PC-3 (cell line): ENCODE measurements around the gene B4GALT5. TPM values are rescaled to one million over a fixed set of nuclear protein-coding genes. Genes with fewer than 3 reads are reported as not detected.

Source experiments
- ATAC-seq: fragments of 200-7000 bp; cut with Tn5 transposase; 2 replicates; pipeline ENCODE4 v1.9.1; 2020; ENCODE audit warnings: mild to moderate bottlenecking, moderate library complexity
- BruUV-seq: library from RNA; stranded (reverse); fragments of 400-500 nt; replicated peaks from 2 replicates; lab custom pipeline; 2021; lab: Mats Ljungman, UMichigan
- CTCF ChIA-PET: fragments of 300-600 bp; sonication (Branson Sonifier 250); formaldehyde crosslinking; loops from one replicate; lab custom pipeline; 2022; ENCODE audit warnings: antibody characterized with exemption; lab: Charles Lee
- POLR2A ChIA-PET: fragments of 300-600 bp; sonication (Branson Sonifier 250); formaldehyde crosslinking; loops from one replicate; lab custom pipeline; 2022; ENCODE audit warnings: antibody characterized with exemption; ENCODE audit not compliant: unreplicated experiment; lab: Charles Lee
- DNase-seq: peaks from one replicate; pipeline ENCODE4 v3.0.0-alpha.2; 2015
- H2AFZ ChIP-seq: fragments of 300-600 bp; sonication (generic); 2 replicates; pipeline ENCODE4 v1.6.0; 2016; ENCODE audit warnings: antibody characterized with exemption, low read length
- H3F3A ChIP-seq: fragments of 300-600 bp; sonication (generic); one replicate; pipeline ENCODE4 v1.6.0; 2017; ENCODE audit warnings: antibody characterized with exemption, low read length, control low read depth, mild to moderate bottlenecking; ENCODE audit not compliant: unreplicated experiment
- H3K27ac ChIP-seq: fragments of 300-600 bp; sonication (generic); 2 replicates; pipeline ENCODE4 v1.5.1; 2016; ENCODE audit warnings: mild to moderate bottlenecking, low read length
- H3K27me3 ChIP-seq: fragments of 300-600 bp; sonication (generic); 2 replicates; pipeline ENCODE4 v1.6.1; 2016; ENCODE audit warnings: low read length, mixed read lengths
- H3K36me3 ChIP-seq: fragments of 300-600 bp; sonication (generic); 2 replicates; pipeline ENCODE4 v1.6.1; 2016; ENCODE audit warnings: low read depth, mixed run types, low read length, mixed read lengths
- H3K4me1 ChIP-seq: fragments of 300-600 bp; sonication (generic); 2 replicates; pipeline ENCODE4 v1.5.1; 2016; ENCODE audit warnings: low read length; ENCODE audit not compliant: insufficient read depth
- H3K4me2 ChIP-seq: fragments of 300-600 bp; sonication (generic); 2 replicates; pipeline ENCODE4 v1.6.0; 2016; ENCODE audit warnings: low read length
- H3K4me3 ChIP-seq: fragments of 300-600 bp; sonication (generic); 2 replicates; pipeline ENCODE4 v1.5.1; 2016; ENCODE audit warnings: mild to moderate bottlenecking, low read length, mixed read lengths
- H3K79me2 ChIP-seq: fragments of 300-600 bp; sonication (generic); 2 replicates; pipeline ENCODE4 v1.6.1; 2017; ENCODE audit warnings: low read length, mixed read lengths
- H3K9ac ChIP-seq: fragments of 300-600 bp; sonication (generic); 2 replicates; pipeline ENCODE4 v1.6.0; 2016; ENCODE audit warnings: mild to moderate bottlenecking, low read length
- H3K9me2 ChIP-seq: fragments of 300-600 bp; sonication (generic); replicated peaks from 2 replicates; pipeline ENCODE4 v1.6.1; 2016; ENCODE audit warnings: mixed run types, low read length, mixed read lengths
- H3K9me3 ChIP-seq: fragments of 300-600 bp; sonication (generic); 2 replicates; pipeline ENCODE4 v1.6.1; 2016; ENCODE audit warnings: low read length, mixed read lengths
- H4K20me1 ChIP-seq: fragments of 300-600 bp; sonication (generic); 2 replicates; pipeline ENCODE4 v1.6.1; 2016; ENCODE audit warnings: low read length, mixed read lengths
- EZH2 ChIP-seq: fragments of 300-600 bp; sonication (generic); IDR thresholded peaks from one replicate; pipeline ENCODE4 v1.6.1; 2017; ENCODE audit warnings: antibody characterized with exemption, mild to moderate bottlenecking, low read length; ENCODE audit not compliant: unreplicated experiment
- EZH2phosphoT487 ChIP-seq: fragments of 300-600 bp; sonication (generic); IDR thresholded peaks from 2 replicates; pipeline ENCODE4 v1.6.1; 2018; ENCODE audit warnings: mild to moderate bottlenecking, antibody characterized with exemption, low read length, borderline replicate concordance
- intact Hi-C: fragments of 100-400 bp; cut with micrococcal nuclease; formaldehyde crosslinking; loops from 2 replicates; pipeline ENCODE4 v1.9.0; 2023
- total RNA-seq: library from RNA; depleted of rRNA; stranded (reverse); fragments of >200 nt; gene quantifications from 2 replicates; pipeline ENCODE4 v1.2.3, GENCODE V29; 2014
- TF ChIP-seq, protein P1 (sequence below): fragments of 300-600 bp; sonication (generic); conservative IDR thresholded peaks from 2 replicates; pipeline ENCODE4 v1.5.1; 2017; ENCODE audit warnings: antibody characterized with exemption, low read depth, mild to moderate bottlenecking, low read length

Gene B4GALT5
- total RNA-seq, 1 experiment from 2014 or later = 18.1 TPM

DNA sequence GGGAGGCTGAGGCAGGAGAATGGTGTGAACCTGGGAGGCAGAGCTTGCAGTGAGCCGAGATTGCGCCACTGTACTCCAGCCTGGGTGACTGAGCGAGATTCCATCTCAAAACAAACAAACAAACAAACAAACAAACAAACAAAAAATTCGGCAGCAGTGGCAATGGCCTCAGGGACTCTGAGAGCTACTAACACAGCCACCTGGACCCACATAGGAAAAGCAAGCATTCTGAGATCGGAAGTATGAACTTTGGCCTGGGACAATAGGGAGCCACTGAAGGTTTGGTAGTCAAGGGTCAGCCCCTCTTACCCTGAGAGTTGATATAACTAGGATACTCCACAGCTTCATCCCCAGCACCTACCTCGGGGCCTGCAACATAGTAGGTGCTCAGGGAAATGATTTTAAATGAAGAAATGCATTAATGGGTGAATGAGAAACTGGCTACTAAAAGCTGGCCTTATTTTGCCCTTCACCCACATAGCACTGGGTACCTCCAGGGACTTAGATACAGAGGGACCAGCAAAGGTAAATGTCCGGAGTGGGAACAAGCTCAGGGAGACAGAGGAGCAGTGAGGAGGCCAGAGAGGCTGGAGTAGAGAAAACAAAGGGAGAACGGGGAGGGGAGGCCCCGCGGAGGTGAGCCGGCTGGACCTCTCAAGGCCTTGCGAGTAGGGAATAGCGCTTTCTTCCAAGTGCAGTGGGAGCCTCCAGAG, 99.2 kb downstream of the B4GALT5 start:
- intact Hi-C loops = loop anchor here (1.0 kb wide), 1 partner anchor 42 kb away; no protein-coding TSS in a partner anchor
- TF ChIP-seq EZH2 (no peak), EZH2phosphoT487 (no peak)
- TF ChIP-seq, protein P1, sequence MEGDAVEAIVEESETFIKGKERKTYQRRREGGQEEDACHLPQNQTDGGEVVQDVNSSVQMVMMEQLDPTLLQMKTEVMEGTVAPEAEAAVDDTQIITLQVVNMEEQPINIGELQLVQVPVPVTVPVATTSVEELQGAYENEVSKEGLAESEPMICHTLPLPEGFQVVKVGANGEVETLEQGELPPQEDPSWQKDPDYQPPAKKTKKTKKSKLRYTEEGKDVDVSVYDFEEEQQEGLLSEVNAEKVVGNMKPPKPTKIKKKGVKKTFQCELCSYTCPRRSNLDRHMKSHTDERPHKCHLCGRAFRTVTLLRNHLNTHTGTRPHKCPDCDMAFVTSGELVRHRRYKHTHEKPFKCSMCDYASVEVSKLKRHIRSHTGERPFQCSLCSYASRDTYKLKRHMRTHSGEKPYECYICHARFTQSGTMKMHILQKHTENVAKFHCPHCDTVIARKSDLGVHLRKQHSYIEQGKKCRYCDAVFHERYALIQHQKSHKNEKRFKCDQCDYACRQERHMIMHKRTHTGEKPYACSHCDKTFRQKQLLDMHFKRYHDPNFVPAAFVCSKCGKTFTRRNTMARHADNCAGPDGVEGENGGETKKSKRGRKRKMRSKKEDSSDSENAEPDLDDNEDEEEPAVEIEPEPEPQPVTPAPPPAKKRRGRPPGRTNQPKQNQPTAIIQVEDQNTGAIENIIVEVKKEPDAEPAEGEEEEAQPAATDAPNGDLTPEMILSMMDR = no peak
- no peaks in the 10 kb centered on the region for H4K20me1 ChIP-seq
- ChIA-PET POLR2A (no interaction called here), CTCF (no interaction called here)
- no peak overlapping the region for H2AFZ ChIP-seq
- H3K27ac ChIP-seq = no peak overlapping the region
- DNase-seq (no peak), ATAC-seq (no peak)
- H3F3A ChIP-seq = no peaks in the 10 kb centered on the region
- BruUV-seq = no TSS peak
- no peaks in the 10 kb centered on the region for H3K36me3 ChIP-seq
- peaks cover 17% of the 10 kb centered on the region for H3K4me1 ChIP-seq
- H3K9me3 ChIP-seq = no peaks in the 10 kb centered on the region
- no peaks in the 10 kb centered on the region for H3K79me2 ChIP-seq
- no peaks in the 10 kb centered on the region for H3K9me2 ChIP-seq
- H3K4me3 ChIP-seq = no peak overlapping the region
- H3K9ac ChIP-seq = no peak overlapping the region
- no peaks in the 10 kb centered on the region for H3K27me3 ChIP-seq
- H3K4me2 ChIP-seq = no peak overlapping the region

DNA sequence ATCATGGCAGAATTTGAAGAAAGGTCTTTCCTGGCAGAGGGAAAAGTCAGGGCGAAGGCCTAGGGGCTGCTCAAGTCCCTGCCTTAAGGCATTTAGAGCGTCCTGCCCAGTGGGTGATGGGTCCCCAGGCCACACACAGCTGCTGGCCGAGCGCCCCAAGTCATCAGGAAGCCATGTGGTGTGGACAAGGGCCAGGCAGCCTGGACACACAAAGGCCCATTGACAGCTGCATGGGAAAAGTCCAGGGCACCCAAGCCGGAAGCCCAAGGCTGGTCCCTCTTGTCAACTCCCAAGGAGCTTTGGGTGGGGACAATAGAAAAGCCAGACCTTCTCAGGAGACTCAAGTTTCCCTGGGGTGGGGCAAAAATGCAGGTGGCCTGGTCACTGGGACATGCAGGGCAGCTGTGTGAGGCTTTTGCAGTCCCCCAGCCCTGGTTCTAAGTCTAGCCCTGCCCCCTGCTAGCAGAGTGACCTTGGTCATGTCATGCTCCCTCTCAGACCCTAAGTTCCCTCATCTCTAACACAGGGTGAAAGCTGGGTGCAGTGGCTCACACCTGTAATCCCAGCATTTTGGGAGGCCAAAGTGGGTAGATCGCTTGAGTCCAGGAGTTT, 101.4 kb downstream of the B4GALT5 start:
- H4K20me1 ChIP-seq = no peaks in the 10 kb centered on the region

More for the DNA sequence above, 101.4 kb downstream of the B4GALT5 start:
- H3K9me2 ChIP-seq = no peaks in the 10 kb centered on the region
- POLR2A ChIA-PET = interaction anchor here (0.6 kb wide), 2 partner anchors 34 to 483 kb away, joined by 4 to 5 read pairs; no protein-coding TSS in a partner anchor
- no peak overlapping the region for H3K4me3 ChIP-seq
- H3F3A ChIP-seq = no peaks in the 10 kb centered on the region
- intact Hi-C loops = no loop called here
- BruUV-seq = no TSS peak
- DNase-seq = no peak
- H3K36me3 ChIP-seq = no peaks in the 10 kb centered on the region
- no peak overlapping the region for H3K9ac ChIP-seq
- H3K79me2 ChIP-seq = no peaks in the 10 kb centered on the region
- TF ChIP-seq EZH2phosphoT487 = no peak
- TF ChIP-seq, protein P1 = no peak
- no peaks in the 10 kb centered on the region for H3K27me3 ChIP-seq
- H3K4me1 ChIP-seq = peaks cover 20% of the 10 kb centered on the region
- H2AFZ ChIP-seq = no peak overlapping the region
- H3K27ac ChIP-seq = no peak overlapping the region
- no peak for ATAC-seq
- H3K4me2 ChIP-seq = no peak overlapping the region
- CTCF ChIA-PET = interaction anchor here (0.7 kb wide), 1 partner anchor 247 kb away, joined by 3 read pairs; no protein-coding TSS in a partner anchor
- H3K9me3 ChIP-seq = no peaks in the 10 kb centered on the region
